CD14-positive monocyte (primary cell): ENCODE results near the gene FOXO6. TPM values are rescaled to one million over a fixed set of nuclear protein-coding genes. Genes with fewer than 3 reads are reported as not detected.

Source experiments
- DNase-seq, 3 donors: peaks; one replicate each; pipeline ENCODE4 v3.0.0-alpha.2; 2011 to 2022
- H2AFZ ChIP-seq: 2 replicates; pipeline ENCODE4 v1.6.0; 2012; ENCODE audit warnings: mild to moderate bottlenecking, low read depth, low read length, inconsistent platforms; ENCODE audit not compliant: insufficient read depth, poor library complexity, severe bottlenecking
- H3K27ac ChIP-seq, 2 donors: 1 replicate in 1 of 2; 2 replicates in 1 of 2; pipeline ENCODE4 v1.5.1; 2012 to 2013; ENCODE audit warnings: low read length in 2 of 2, control low read depth in 1 of 2, inconsistent platforms in 1 of 2, low read depth in 1 of 2, mild to moderate bottlenecking in 1 of 2
- H3K27me3 ChIP-seq, 2 donors: one replicate each; pipeline versions ENCODE4 v1.6.0 to v1.6.1; 2011 to 2013; ENCODE audit warnings: low read length in 2 of 2; ENCODE audit not compliant: control insufficient read depth in 2 of 2, insufficient read depth in 2 of 2
- H3K36me3 ChIP-seq, 2 donors: replicated peaks in 1 of 2; 1 replicate in 1 of 2; 2 replicates in 1 of 2; pipeline versions ENCODE4 v1.5.1 to v1.6.1; 2012 to 2013; ENCODE audit warnings: low read length in 2 of 2, control low read depth in 1 of 2, inconsistent platforms in 1 of 2, mild to moderate bottlenecking in 1 of 2; ENCODE audit not compliant: insufficient read depth in 2 of 2, control insufficient read depth in 1 of 2
- H3K4me1 ChIP-seq, 2 donors: 1 replicate in 1 of 2; 2 replicates in 1 of 2; pipeline versions ENCODE4 v1.5.1 to v1.6.1; 2012 to 2013; ENCODE audit warnings: low read length in 2 of 2, control low read depth in 1 of 2, inconsistent platforms in 1 of 2, mild to moderate bottlenecking in 1 of 2, moderate library complexity in 1 of 2; ENCODE audit not compliant: insufficient read depth in 2 of 2, control insufficient read depth in 1 of 2
- H3K4me2 ChIP-seq: replicated peaks from 2 replicates; pipeline ENCODE3; 2012; ENCODE audit warnings: low read length, moderate library complexity, mild to moderate bottlenecking; ENCODE audit not compliant: poor library complexity, severe bottlenecking; ENCODE audit errors: extremely low read depth
- H3K4me3 ChIP-seq, 3 experiments: fragments of 200-600 bp in 1 of 3; sonication (generic) in 1 of 3; replicated peaks in 1 of 3; 1 replicate in 2 of 3; 2 replicates in 1 of 3; pipeline ENCODE4 v1.5.1; 2011 to 2013; ENCODE audit warnings: low read length in 3 of 3, mild to moderate bottlenecking in 3 of 3, control low read depth in 2 of 3, low read depth in 2 of 3, inconsistent platforms in 1 of 3, moderate library complexity in 1 of 3
- H3K79me2 ChIP-seq: 2 replicates; pipeline ENCODE4 v1.6.0; 2012; ENCODE audit warnings: mild to moderate bottlenecking, control low read depth, inconsistent platforms, low read length, moderate library complexity; ENCODE audit not compliant: insufficient read depth
- H3K9ac ChIP-seq: 2 replicates; pipeline ENCODE4 v1.6.0; 2017; ENCODE audit warnings: low read length, mild to moderate bottlenecking; ENCODE audit not compliant: insufficient read depth, poor library complexity, severe bottlenecking
- H3K9me3 ChIP-seq, 2 donors: replicated peaks in 1 of 2; 1 replicate in 1 of 2; 2 replicates in 1 of 2; pipeline versions ENCODE4 v1.5.1 to v1.6.1; 2012 to 2013; ENCODE audit warnings: low read length in 2 of 2, control low read depth in 1 of 2; ENCODE audit not compliant: control insufficient read depth in 1 of 2, insufficient read depth in 1 of 2
- H4K20me1 ChIP-seq: 2 replicates; pipeline ENCODE4 v1.6.0; 2012; ENCODE audit warnings: mild to moderate bottlenecking, low read length, control low read depth, moderate library complexity; ENCODE audit not compliant: insufficient read depth
- H3K27ac Mint-ChIP-seq, 7 donors: one replicate each; pipeline ENCODE4 v1.8.0; 2020; ENCODE audit warnings: mild to moderate bottlenecking in 7 of 7, mixed read lengths in 7 of 7, moderate library complexity in 6 of 7, inconsistent platforms in 2 of 7
- H3K27me3 Mint-ChIP-seq, 3 donors: one replicate each; pipeline ENCODE4 v1.8.0; 2021 to 2022; ENCODE audit warnings: low read depth in 3 of 3, mild to moderate bottlenecking in 3 of 3, mixed read lengths in 3 of 3, moderate library complexity in 3 of 3, inconsistent platforms in 1 of 3
- H3K36me3 Mint-ChIP-seq, 2 donors: one replicate each; pipeline ENCODE4 v1.8.0; 2020; ENCODE audit warnings: mixed read lengths in 2 of 2, inconsistent platforms in 1 of 2, mild to moderate bottlenecking in 1 of 2
- H3K4me1 Mint-ChIP-seq: one replicate; pipeline ENCODE4 v1.8.0; 2020; ENCODE audit warnings: mild to moderate bottlenecking, mixed read lengths
- H3K4me3 Mint-ChIP-seq, 2 donors: one replicate each; pipeline ENCODE4 v1.8.0; 2020; ENCODE audit warnings: mild to moderate bottlenecking in 2 of 2, mixed read lengths in 2 of 2, moderate library complexity in 1 of 2
- H3K9me3 Mint-ChIP-seq, 7 donors: one replicate each; pipeline ENCODE4 v1.8.0; 2020 to 2022; ENCODE audit warnings: mixed read lengths in 7 of 7, mild to moderate bottlenecking in 6 of 7, moderate library complexity in 6 of 7, inconsistent platforms in 2 of 7
- CTCF ChIP-seq: fragments of 200-600 bp; IDR thresholded peaks from one replicate; pipeline ENCODE4 v1.8.0; 2022; ENCODE audit warnings: antibody characterized with exemption, mild to moderate bottlenecking
- WGBS: methylation state at CpG from one replicate; pipeline ENCODE4 v1.1.5; 2013; ENCODE audit warnings: missing lambda C conversion rate; ENCODE audit not compliant: insufficient coverage; 5-methylcytosine and 5-hydroxymethylcytosine counted together
- intact Hi-C, 2 donors: fragments of 100-400 bp; cut with micrococcal nuclease; formaldehyde crosslinking; loops; one replicate each; pipeline versions ENCODE4 v1.15.0 to v1.15.1; 2023
- polyA plus RNA-seq, 3 donors: library from polyadenylated mRNA; depleted of rRNA in 1 of 3; unstranded in 2 of 3; stranded (reverse) in 1 of 3; fragments of 300-500 nt in 2 of 3; fragments of >200 nt in 1 of 3; fragmentation: Illumina TruSeq in 2 of 3; gene quantifications; 1 replicate in 2 of 3; 2 replicates in 1 of 3; pipeline ENCODE4 v1.2.3, GENCODE V29; 2012 to 2021

The FOXO6 gene
- polyA plus RNA-seq, 3 donors, result 0.05 TPM; not detected in 2

GRCh38 chr1:41315146-41315822 lies 46.0 kb upstream of the FOXO6 start:
- H3K9me3 ChIP-seq, result no peaks in the 10 kb centered on the region
- H3K4me3 ChIP-seq, result no peak overlapping the region
- no peak overlapping the region for H3K27ac Mint-ChIP-seq
- no peaks in the 10 kb centered on the region for H3K27me3 ChIP-seq
- WGBS, result 89% methylated on average over 6 of the region's 15 CpGs
- no peak overlapping the region for H3K27ac ChIP-seq
- intact Hi-C loops, result no loop called here
- no peaks in the 10 kb centered on the region for H3K36me3 ChIP-seq
- no peak overlapping the region for H3K4me2 ChIP-seq
- no peaks in the 10 kb centered on the region for H3K36me3 Mint-ChIP-seq
- no peak overlapping the region for H3K4me3 Mint-ChIP-seq
- no peaks in the 10 kb centered on the region for H3K4me1 ChIP-seq
- TF ChIP-seq CTCF, result no peak
- no peak overlapping the region for H3K9ac ChIP-seq
- no peaks in the 10 kb centered on the region for H4K20me1 ChIP-seq
- DNase-seq, result no peak
- no peak overlapping the region for H2AFZ ChIP-seq
- peaks cover 0 to 6% (median 4%) of the 10 kb centered on the region in 3 donors for H3K27me3 Mint-ChIP-seq
- no peaks in the 10 kb centered on the region for H3K79me2 ChIP-seq
- no peaks in the 10 kb centered on the region for H3K9me3 Mint-ChIP-seq
- peaks cover 2% of the 10 kb centered on the region for H3K4me1 Mint-ChIP-seq

GRCh38 chr1:41315871-41316270 lies 45.4 kb upstream of the FOXO6 start:
- H3K36me3 ChIP-seq, result no peaks in the 10 kb centered on the region
- no peaks in the 10 kb centered on the region for H4K20me1 ChIP-seq
- no peak overlapping the region for H3K4me3 Mint-ChIP-seq
- H3K4me1 ChIP-seq, result no peaks in the 10 kb centered on the region
- H3K27me3 Mint-ChIP-seq, result peaks cover 0 to 10% (median 4%) of the 10 kb centered on the region in 3 donors
- no peak overlapping the region for H3K9ac ChIP-seq
- WGBS, result 96% methylated on average over 2 of the region's 3 CpGs
- H3K4me3 ChIP-seq, result no peak overlapping the region
- no peak overlapping the region for H2AFZ ChIP-seq
- H3K27ac Mint-ChIP-seq, result no peak overlapping the region
- intact Hi-C loops, result no loop called here
- H3K4me2 ChIP-seq, result no peak overlapping the region
- no peaks in the 10 kb centered on the region for H3K27me3 ChIP-seq
- H3K79me2 ChIP-seq, result no peaks in the 10 kb centered on the region
- no peaks in the 10 kb centered on the region for H3K36me3 Mint-ChIP-seq
- DNase-seq, result no peak
- peaks cover 2% of the 10 kb centered on the region for H3K4me1 Mint-ChIP-seq
- TF ChIP-seq CTCF, result no peak
- H3K9me3 ChIP-seq, result no peaks in the 10 kb centered on the region
- H3K27ac ChIP-seq, result no peak overlapping the region
- H3K9me3 Mint-ChIP-seq, result peaks cover 0 to 2% (median 0%) of the 10 kb centered on the region in 7 donors
